HepG2 (cell line): Measurements from ENCODE around the gene POLDIP3. TPM values are rescaled to one million over a fixed set of nuclear protein-coding genes. Genes with fewer than 3 reads are reported as not detected.

ENCODE experiments used
- DMAP1 ChIP-seq: IDR thresholded peaks from 2 replicates; pipeline ENCODE4 v1.6.1; 2016
- DNMT3B ChIP-seq: conservative IDR thresholded peaks from 2 replicates; pipeline ENCODE4 v1.6.1; 2016; ENCODE audit warnings: missing biosample characterization, control low read depth
- FOSL2 ChIP-seq: sonication (generic); formaldehyde crosslinking; IDR thresholded peaks from 2 replicates; pipeline ENCODE4 v1.4.0; 2020; ENCODE audit warnings: missing genetic modification reagents
- GATAD2A ChIP-seq: IDR thresholded peaks from 2 replicates; pipeline ENCODE4 v1.6.1; 2016
- HNRNPUL1 ChIP-seq: fragments of 200-400 bp; formaldehyde crosslinking; IDR thresholded peaks from 2 replicates; pipeline ENCODE4 v1.6.1; 2017; ENCODE audit warnings: low read depth, mild to moderate bottlenecking, low read length, moderate library complexity
- NFE2L1 ChIP-seq: sonication (generic); formaldehyde crosslinking; IDR thresholded peaks from 2 replicates; pipeline ENCODE4 v1.4.0; 2020; ENCODE audit warnings: missing genetic modification reagents, mild to moderate bottlenecking, borderline replicate concordance
- NFE2L2 ChIP-seq: fragments of 150-350 bp; IDR thresholded peaks from 2 replicates; pipeline ENCODE4 v1.6.1; 2014; ENCODE audit warnings: low read length
- PAWR ChIP-seq: sonication (generic); formaldehyde crosslinking; IDR thresholded peaks from 2 replicates; pipeline ENCODE4 v1.4.0; 2020; ENCODE audit warnings: missing genetic modification reagents, mild to moderate bottlenecking, borderline replicate concordance
- RXRB ChIP-seq: IDR thresholded peaks from 2 replicates; pipeline ENCODE4 v1.6.1; 2016; ENCODE audit warnings: borderline replicate concordance, missing genetic modification reagents, missing compliant biosample characterization
- SALL1 ChIP-seq: sonication (generic); formaldehyde crosslinking; IDR thresholded peaks from 2 replicates; pipeline ENCODE4 v1.8.0; 2022; ENCODE audit warnings: mild to moderate bottlenecking, missing genetic modification reagents
- ZBTB8A ChIP-seq: sonication (generic); formaldehyde crosslinking; IDR thresholded peaks from 2 replicates; pipeline ENCODE4 v1.4.0; 2020; ENCODE audit warnings: mild to moderate bottlenecking, low read depth, missing genetic modification reagents, borderline replicate concordance
- ZIK1 ChIP-seq: sonication (generic); formaldehyde crosslinking; IDR thresholded peaks from 2 replicates; pipeline ENCODE4 v1.5.0; 2020; ENCODE audit warnings: mild to moderate bottlenecking, low read depth, missing genetic modification reagents, borderline replicate concordance
- ZNF451 ChIP-seq: sonication (generic); formaldehyde crosslinking; IDR thresholded peaks from 2 replicates; pipeline ENCODE4 v1.5.0; 2020; ENCODE audit warnings: mild to moderate bottlenecking, missing genetic modification reagents
- ZNF546 ChIP-seq: sonication (generic); formaldehyde crosslinking; conservative IDR thresholded peaks from 2 replicates; pipeline ENCODE4 v1.8.1; 2023; ENCODE audit warnings: mild to moderate bottlenecking, missing genetic modification reagents
- ZNF547 ChIP-seq: sonication (generic); formaldehyde crosslinking; IDR thresholded peaks from 2 replicates; pipeline ENCODE4 v1.5.1; 2020; ENCODE audit warnings: mild to moderate bottlenecking, missing genetic modification reagents
- ZNF605 ChIP-seq: sonication (generic); formaldehyde crosslinking; IDR thresholded peaks from 2 replicates; pipeline ENCODE4 v1.8.0; 2022; ENCODE audit warnings: mild to moderate bottlenecking, missing genetic modification reagents
- ZNF878 ChIP-seq: sonication (generic); formaldehyde crosslinking; IDR thresholded peaks from 2 replicates; pipeline ENCODE4 v1.8.1; 2023; ENCODE audit warnings: mild to moderate bottlenecking, missing genetic modification reagents, moderate library complexity
- polyA plus RNA-seq, 8 experiments: library from polyadenylated mRNA; depleted of rRNA in 3 of 8; stranded (reverse) in 7 of 8; unstranded in 1 of 8; fragments of >200 nt; fragmentation: Illumina TruSeq in 4 of 8; extraction: Trizol in 4 of 8; gene quantifications; 2 replicates each; pipeline versions ENCODE4 v1.2.1 to v1.2.3, GENCODE V29; 2011 to 2016; ENCODE audit warnings: low read depth in 4 of 8, missing spikeins in 1 of 8, mixed read lengths in 1 of 8; ENCODE audit not compliant: insufficient read depth in 1 of 8
- total RNA-seq, 5 experiments: library from RNA; depleted of rRNA; stranded (reverse); fragments of >200 nt; fragmentation: Illumina TruSeq; extraction: Trizol; gene quantifications; 2 replicates each; pipeline ENCODE4 v1.2.3, GENCODE V29; 2016; ENCODE audit warnings: low read depth in 1 of 5
- TF ChIP-seq, protein P1 (sequence below): IDR thresholded peaks from 2 replicates; pipeline ENCODE4 v1.4.0; 2020; ENCODE audit warnings: mild to moderate bottlenecking, missing genetic modification reagents
- TF ChIP-seq, protein P2 (sequence below): sonication (generic); formaldehyde crosslinking; IDR thresholded peaks from 2 replicates; pipeline ENCODE4 v1.4.0; 2020; ENCODE audit warnings: mild to moderate bottlenecking, missing genetic modification reagents
- TF ChIP-seq, protein P3 (sequence below): sonication (generic); formaldehyde crosslinking; IDR thresholded peaks from 2 replicates; pipeline ENCODE4 v1.5.0; 2020; ENCODE audit warnings: missing genetic modification reagents, mild to moderate bottlenecking, borderline replicate concordance
- TF ChIP-seq, protein P4 (sequence below): IDR thresholded peaks from 2 replicates; pipeline ENCODE4 v1.6.1; 2016; ENCODE audit warnings: low read depth, control low read depth

POLDIP3 gene
- total and polyA plus RNA-seq, 2 of the 13 experiments (the other 11 are each of a cell fraction or from before 2014, with no cell fraction given), result 45.8 to 47.4 TPM

DNA sequence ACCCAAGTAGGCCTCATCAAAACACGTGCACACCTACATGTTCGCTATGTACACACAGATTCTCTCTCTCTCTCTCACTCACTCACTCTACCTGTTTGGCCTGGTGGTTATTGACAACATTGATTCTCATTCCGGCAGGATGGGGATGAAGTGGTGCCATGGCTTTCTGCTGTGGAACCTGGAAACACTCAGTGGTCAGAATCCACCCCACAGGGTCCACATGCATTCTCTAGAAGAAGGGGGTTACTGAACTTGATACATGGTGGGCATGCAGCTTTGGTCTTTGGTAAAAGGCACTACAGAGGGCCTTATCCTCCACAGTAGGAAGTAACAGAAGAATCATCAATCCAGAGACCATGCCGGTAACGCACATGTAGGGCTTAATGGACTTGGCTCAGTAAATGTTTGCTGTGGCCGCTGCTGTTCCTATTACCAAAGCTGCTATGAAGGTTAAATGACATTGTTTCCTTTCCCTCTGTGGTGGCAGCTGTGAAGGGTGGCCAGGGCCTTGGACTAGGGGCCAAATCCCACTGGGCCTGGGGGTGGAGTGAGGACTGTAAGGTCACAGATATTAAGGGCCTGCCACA, 12.7 kb downstream of the POLDIP3 start (continued):
- TF ChIP-seq FOSL2 (CRISPR knock-in tag), result peak; percentile 24; the same call in 1 of the 2 replicates
- TF ChIP-seq ZNF605, result no peak
- TF ChIP-seq NFE2L1, result no peak
- TF ChIP-seq ZIK1 (CRISPR knock-in tag), result no peak
- TF ChIP-seq, protein P1, sequence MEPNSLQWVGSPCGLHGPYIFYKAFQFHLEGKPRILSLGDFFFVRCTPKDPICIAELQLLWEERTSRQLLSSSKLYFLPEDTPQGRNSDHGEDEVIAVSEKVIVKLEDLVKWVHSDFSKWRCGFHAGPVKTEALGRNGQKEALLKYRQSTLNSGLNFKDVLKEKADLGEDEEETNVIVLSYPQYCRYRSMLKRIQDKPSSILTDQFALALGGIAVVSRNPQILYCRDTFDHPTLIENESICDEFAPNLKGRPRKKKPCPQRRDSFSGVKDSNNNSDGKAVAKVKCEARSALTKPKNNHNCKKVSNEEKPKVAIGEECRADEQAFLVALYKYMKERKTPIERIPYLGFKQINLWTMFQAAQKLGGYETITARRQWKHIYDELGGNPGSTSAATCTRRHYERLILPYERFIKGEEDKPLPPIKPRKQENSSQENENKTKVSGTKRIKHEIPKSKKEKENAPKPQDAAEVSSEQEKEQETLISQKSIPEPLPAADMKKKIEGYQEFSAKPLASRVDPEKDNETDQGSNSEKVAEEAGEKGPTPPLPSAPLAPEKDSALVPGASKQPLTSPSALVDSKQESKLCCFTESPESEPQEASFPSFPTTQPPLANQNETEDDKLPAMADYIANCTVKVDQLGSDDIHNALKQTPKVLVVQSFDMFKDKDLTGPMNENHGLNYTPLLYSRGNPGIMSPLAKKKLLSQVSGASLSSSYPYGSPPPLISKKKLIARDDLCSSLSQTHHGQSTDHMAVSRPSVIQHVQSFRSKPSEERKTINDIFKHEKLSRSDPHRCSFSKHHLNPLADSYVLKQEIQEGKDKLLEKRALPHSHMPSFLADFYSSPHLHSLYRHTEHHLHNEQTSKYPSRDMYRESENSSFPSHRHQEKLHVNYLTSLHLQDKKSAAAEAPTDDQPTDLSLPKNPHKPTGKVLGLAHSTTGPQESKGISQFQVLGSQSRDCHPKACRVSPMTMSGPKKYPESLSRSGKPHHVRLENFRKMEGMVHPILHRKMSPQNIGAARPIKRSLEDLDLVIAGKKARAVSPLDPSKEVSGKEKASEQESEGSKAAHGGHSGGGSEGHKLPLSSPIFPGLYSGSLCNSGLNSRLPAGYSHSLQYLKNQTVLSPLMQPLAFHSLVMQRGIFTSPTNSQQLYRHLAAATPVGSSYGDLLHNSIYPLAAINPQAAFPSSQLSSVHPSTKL, result peak; percentile 60
- TF ChIP-seq, protein P2, sequence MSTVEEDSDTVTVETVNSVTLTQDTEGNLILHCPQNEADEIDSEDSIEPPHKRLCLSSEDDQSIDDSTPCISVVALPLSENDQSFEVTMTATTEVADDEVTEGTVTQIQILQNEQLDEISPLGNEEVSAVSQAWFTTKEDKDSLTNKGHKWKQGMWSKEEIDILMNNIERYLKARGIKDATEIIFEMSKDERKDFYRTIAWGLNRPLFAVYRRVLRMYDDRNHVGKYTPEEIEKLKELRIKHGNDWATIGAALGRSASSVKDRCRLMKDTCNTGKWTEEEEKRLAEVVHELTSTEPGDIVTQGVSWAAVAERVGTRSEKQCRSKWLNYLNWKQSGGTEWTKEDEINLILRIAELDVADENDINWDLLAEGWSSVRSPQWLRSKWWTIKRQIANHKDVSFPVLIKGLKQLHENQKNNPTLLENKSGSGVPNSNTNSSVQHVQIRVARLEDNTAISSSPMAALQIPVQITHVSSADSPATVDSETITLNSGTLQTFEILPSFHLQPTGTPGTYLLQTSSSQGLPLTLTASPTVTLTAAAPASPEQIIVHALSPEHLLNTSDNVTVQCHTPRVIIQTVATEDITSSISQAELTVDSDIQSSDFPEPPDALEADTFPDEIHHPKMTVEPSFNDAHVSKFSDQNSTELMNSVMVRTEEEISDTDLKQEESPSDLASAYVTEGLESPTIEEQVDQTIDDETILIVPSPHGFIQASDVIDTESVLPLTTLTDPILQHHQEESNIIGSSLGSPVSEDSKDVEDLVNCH (CRISPR knock-in tag), result no peak
- peak; percentile 57; the same call in 1 of the 2 replicates for TF ChIP-seq DMAP1 (CRISPR knock-in tag)
- TF ChIP-seq ZNF546 (CRISPR knock-in tag), result no peak
- TF ChIP-seq NFE2L2, result no peak
- peak; percentile 19; the same call in 1 of the 2 replicates for TF ChIP-seq GATAD2A (CRISPR knock-in tag)
- TF ChIP-seq HNRNPUL1, result no peak
- 0 out of 2 replicates have a peak, but pooled peaks have one; percentile 33 for TF ChIP-seq ZNF878 (CRISPR knock-in tag)
- TF ChIP-seq ZBTB8A, result no peak
- TF ChIP-seq ZNF547 (CRISPR knock-in tag), result peak; percentile 32; the same call in 1 of the 2 replicates
- TF ChIP-seq, protein P3, sequence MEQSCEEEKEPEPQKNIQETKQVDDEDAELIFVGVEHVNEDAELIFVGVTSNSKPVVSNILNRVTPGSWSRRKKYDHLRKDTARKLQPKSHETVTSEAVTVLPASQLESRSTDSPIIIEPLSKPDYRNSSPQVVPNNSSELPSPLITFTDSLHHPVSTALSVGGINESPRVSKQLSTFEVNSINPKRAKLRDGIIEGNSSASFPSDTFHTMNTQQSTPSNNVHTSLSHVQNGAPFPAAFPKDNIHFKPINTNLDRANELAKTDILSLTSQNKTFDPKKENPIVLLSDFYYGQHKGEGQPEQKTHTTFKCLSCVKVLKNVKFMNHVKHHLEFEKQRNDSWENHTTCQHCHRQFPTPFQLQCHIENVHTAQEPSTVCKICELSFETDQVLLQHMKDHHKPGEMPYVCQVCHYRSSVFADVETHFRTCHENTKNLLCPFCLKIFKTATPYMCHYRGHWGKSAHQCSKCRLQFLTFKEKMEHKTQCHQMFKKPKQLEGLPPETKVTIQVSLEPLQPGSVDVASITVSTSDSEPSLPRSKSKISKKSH, result no peak
- 0 out of 2 replicates have a peak, but pooled peaks have one; percentile 46 for TF ChIP-seq RXRB (CRISPR knock-in tag)
- no peak for TF ChIP-seq PAWR
- TF ChIP-seq DNMT3B, result no peak
- TF ChIP-seq, protein P4, sequence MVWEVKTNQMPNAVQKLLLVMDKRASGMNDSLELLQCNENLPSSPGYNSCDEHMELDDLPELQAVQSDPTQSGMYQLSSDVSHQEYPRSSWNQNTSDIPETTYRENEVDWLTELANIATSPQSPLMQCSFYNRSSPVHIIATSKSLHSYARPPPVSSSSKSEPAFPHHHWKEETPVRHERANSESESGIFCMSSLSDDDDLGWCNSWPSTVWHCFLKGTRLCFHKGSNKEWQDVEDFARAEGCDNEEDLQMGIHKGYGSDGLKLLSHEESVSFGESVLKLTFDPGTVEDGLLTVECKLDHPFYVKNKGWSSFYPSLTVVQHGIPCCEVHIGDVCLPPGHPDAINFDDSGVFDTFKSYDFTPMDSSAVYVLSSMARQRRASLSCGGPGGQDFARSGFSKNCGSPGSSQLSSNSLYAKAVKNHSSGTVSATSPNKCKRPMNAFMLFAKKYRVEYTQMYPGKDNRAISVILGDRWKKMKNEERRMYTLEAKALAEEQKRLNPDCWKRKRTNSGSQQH (CRISPR knock-in tag), result peak; percentile 62; the same call in 1 of the 2 replicates
- peak; percentile 75 for TF ChIP-seq SALL1 (CRISPR knock-in tag)
- TF ChIP-seq ZNF451 (CRISPR knock-in tag), result peak; percentile 25; the same call in 1 of the 2 replicates
